Cardiac septum (tissue), 1 donor: ENCODE data around the gene CAPZA2. TPM values are rescaled to one million over a fixed set of nuclear protein-coding genes. Genes with fewer than 3 reads are reported as not detected.
"Not testable (repeated sequence)": the region's sequence is repeated elsewhere in the genome, so short reads cannot be mapped to it uniquely, and the experiment has no call there.

ENCODE experiments used
- DNase-seq: peaks from one replicate; pipeline ENCODE4 v3.0.0-alpha.2; 2020; ENCODE audit warnings: low spot score
- intact Hi-C: fragments of 100-400 bp; cut with DNase I; formaldehyde crosslinking; loops from one replicate; pipeline ENCODE4 v1.14.0; 2022
- total RNA-seq: library from RNA; stranded (reverse); fragmentation: NEBNext Ultra II Directional; extraction: Animal tissue kit (Norgen Biotek cat#: 25700); gene quantifications from one replicate; pipeline ENCODE4 v1.2.1, GENCODE V29; 2021
- donor health status: DM: no; HTN: no; CAD: no.

CAPZA2 gene
- total RNA-seq, 1 donor from 2014 or later, result 313 TPM

DNA sequence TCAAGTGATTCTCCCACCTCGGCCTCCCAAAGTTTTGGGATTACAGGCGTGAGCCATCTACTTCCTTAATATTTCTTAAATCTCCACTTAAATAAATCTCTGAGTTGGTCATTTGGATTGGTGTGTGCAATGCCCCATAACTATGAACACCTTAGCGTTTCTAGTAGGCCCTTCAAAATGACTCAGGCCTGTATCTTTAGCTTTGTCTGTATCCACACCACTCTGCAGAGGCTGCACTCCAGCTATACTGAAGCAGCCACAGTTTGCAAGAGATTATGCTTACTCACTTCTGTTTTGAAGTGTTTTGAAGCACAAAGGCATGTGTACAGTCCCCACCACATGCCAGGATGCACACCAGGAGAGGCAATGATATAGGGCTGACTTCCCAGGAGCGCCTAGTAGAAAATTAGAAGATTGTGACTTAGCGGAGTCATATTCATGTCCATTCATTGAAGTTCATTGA is 88.5 kb downstream of the CAPZA2 start:
- DNase-seq, result no peak
- intact Hi-C loops, result loop anchor here (5.0 kb wide), 1 partner anchor 66 kb away; no protein-coding TSS in a partner anchor

DNA sequence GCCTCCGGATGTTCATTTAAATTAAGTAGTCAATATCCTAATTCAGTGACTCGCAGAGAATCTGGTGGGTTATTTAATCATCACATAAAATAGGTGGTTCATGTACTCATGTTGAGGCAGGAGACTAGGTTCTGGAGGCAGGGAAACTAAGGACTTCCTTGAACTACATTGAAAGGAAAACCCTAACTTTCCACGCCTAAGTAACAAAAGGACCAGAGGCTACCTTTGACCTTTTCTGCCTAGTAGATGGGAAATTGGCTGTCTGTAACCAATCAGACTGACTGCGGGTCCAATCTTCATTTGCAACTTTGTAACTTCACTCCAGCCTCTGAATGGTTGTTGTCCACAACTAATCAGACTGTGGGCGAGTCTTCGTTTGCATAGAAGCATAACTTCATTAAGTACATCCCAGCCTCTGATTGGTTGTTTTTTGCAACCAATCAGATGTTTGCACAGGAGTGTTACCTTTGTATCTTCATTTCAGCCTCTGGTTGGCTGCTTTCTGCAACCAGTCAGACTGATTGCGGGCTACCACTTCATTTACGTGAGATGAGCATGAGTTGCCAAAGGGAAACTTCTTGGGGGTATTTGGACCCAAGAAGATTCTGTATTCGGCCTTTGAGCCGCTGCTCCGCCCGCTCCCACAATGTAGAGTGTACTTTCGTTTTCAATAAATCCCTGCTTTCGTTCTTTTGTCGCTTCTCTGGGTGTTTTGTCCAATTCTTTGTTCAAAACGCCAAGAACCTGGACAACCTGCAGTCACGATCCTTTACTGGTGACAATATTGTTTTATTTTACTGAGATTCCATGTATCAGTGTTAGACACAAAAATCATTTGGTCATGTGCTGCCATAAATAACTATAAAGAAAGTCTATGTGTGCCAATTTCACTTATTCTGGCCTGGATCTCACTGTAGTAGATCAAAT is 89.2 kb downstream of the CAPZA2 start:
- DNase-seq, result no peak
- intact Hi-C loops, result loop anchor here (5.0 kb wide), 1 partner anchor 66 kb away; no protein-coding TSS in a partner anchor

DNA sequence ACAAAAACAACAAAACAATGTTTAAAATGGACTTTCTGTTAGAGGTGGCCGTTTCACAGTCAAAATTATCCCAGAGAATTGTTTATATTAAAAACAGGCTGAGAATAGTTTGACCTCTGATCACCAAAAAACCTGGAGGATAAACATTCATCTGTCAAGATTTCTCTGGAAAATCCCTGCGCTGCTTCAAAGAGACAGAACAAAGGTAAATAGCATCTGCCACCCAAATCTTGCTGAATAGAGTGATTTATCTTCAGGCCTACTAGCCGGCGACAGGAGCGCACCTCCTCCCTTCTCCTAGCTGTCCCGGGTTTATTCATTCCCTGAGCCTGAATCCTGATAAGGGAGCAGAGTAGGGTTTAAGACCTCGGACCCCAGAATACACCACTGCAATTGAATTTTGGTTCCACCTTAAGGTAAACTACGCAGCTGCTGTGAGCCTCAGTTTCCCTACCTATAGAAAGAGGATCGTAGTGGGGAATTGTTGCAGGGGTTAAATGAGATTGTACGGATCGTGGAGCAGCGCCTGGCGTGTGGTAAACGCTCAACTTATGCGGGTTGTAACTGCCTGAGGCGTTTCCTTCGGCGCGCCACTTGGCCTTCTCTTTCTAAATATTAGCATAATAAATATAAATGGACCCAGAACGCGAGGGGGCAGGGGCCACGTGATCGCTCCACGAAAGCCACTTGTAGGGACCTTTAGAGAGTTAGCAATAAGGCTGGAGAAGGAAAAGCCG is 90.4 kb downstream of the CAPZA2 start:
- intact Hi-C loops, result loop anchor here (5.0 kb wide), 1 partner anchor 64 kb away; no protein-coding TSS in a partner anchor
- DNase-seq, result no peak

DNA sequence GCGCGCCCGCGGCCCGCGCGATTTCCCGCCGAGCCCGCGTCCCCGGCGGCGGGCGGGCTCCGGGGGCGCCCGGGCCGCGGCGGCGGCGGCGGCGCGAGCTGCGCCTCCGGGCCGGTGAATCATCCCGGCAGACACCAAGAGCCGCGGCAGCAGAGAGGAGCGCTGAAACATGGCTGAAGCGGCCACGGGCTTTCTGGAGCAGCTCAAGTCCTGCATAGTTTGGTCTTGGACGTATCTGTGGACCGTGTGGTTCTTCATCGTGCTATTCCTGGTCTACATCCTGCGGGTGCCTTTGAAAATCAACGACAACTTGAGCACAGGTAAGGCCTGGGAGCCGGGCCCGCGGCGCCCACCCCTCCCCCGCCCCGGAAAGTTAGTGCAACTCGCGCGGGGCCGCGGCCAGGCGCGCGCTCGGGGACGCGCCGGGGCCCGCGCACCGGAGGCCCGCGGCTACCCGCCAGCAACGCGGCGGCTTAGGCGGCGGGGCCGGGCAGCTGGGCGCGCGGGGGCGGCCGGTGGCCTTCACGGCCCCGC is 91.1 kb downstream of the CAPZA2 start, which contains the start of gene ST7:
ST7 (plus strand) TSS at position 130 of the 534 bp plus-strand sequence; CDS start at position 170, 40 bp downstream.
- DNase-seq, result peak; percentile 77
- intact Hi-C loops, result loop anchor here (5.0 kb wide), 1 partner anchor 64 kb away; no protein-coding TSS in a partner anchor

GRCh38 chr7:116953906-116954838 is 91.8 kb downstream of the CAPZA2 start:
- intact Hi-C loops, result loop anchor here (5.0 kb wide), 1 partner anchor 63 kb away; no protein-coding TSS in a partner anchor
- DNase-seq, result peak; percentile 76

- intact Hi-C loops, result no loop called here
Measured at GRCh38 chr7:116955340-116955739, 93.0 kb downstream of the CAPZA2 start.

DNA sequence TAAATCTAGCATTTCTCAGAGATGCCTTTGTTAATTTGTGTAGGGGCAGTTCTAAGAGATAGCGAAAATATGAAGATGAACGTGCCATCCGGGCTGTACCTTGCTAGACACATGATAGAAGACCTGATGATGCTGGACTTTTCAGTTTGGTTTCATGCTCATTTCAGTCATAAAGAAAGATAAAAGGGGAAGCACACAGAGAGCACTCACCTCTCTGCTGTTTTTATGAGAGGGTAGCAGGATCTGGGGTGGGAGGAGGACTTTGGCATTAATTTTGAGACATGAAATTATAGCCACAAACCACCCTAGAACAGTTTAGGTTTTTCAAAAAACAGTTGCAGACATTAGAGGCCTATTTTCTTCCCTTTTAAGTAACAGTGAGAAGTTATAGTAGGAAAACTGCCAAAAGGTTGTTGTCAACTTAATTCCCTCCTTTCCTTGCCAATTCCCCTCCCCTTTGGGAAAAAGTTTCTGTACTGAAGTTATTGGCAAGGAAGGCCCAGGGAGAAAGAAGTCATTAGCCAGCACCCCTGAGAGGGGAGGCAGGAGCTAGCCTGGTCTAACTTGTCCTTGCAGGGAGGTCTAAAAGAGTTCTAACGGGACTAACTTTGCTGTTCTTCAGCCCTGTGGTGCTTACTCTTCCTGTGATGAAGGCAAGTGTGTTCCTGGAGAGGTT is 93.6 kb downstream of the CAPZA2 start:
- intact Hi-C loops, result no loop called here
- no peak for DNase-seq

More at GRCh38 chr7:116955340-116955739, 93.0 kb downstream of the CAPZA2 start:
- DNase-seq, result no peak

DNA sequence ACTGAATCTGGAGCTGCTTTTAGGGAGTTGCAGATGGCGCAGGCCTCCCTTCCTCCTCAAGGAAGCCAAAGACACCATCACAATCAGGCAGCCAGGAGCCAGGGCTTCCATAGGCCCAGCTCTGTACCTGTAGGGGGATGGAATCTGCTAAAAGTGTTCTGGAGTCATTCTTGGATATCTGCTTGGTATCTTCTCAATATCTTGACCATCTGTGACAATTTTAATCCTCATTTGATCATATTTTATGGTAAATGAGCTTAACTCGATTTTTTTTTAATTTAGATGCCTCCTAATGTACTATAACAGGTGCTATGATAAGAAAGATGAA is 94.1 kb downstream of the CAPZA2 start:
- intact Hi-C loops, result no loop called here
- no peak for DNase-seq

DNA sequence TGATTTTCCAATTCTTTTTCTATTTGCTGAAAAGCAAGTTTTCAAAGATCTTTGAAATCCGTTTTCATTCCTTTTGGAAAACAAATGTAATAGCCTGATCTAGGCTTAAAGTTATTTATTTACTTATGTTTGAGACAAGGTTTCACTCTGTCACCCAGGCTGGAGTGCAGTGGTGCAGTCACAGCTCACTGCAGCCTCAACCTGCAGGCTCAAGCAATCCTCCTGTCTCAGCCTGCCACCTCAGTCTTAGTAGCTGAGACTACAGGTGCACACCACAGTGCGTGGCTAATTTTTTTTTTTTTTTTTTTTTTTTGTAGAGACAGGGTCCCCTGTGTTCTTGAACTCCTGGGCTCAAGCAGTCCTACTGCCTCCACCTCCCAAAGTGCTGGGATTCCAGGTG is 95.5 kb downstream of the CAPZA2 start:
- intact Hi-C loops, result no loop called here
- no peak for DNase-seq

GRCh38 chr7:116961966-116962673 is 99.7 kb downstream of the CAPZA2 start:
- DNase-seq, intact Hi-C loops: not testable (repeated sequence)

- DNase-seq, result no peak
- intact Hi-C loops, result no loop called here
Measured at GRCh38 chr7:116963234-116963633, 100.8 kb downstream of the CAPZA2 start.

- intact Hi-C loops, result no loop called here
- no peak for DNase-seq
Measured at GRCh38 chr7:116966601-116967000, 104.2 kb downstream of the CAPZA2 start.

- no peak for DNase-seq
- intact Hi-C loops, result no loop called here
Measured at GRCh38 chr7:116967254-116967922, 105.0 kb downstream of the CAPZA2 start.

GRCh38 chr7:116967983-116968382 is 105.6 kb downstream of the CAPZA2 start:
- intact Hi-C loops, result no loop called here
- no peak for DNase-seq

- no peak for DNase-seq
- intact Hi-C loops, result no loop called here
Measured at GRCh38 chr7:116968631-116969030, 106.2 kb downstream of the CAPZA2 start.

DNA sequence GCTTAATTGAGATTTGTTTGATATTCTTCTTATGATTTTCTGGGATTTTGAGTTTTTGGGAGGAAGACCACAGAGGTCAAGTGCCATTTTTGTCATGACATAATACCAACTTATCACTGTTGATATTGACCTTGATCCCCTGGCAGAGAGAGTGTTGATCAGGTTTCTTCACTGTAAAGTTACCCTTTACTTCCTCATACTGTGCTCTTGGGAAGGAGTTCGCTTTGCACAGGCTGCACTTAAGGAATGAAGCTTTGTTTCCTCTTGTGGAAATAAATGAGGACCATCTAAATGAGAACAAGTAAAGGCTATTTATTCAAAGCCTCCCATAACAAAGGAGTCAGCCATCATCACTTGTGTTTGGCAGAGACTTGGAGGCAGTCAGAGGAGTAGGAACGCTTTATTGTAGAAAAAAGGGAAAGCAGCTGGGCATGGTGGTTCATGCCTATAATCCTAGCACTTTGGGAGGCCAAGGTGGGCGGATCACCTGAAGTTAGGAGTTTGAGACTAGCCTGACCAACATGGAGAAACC is 107.0 kb downstream of the CAPZA2 start:
- intact Hi-C loops, result no loop called here
- no peak for DNase-seq
